Activated CD4-positive, alpha-beta T cell treated with anti-CD3 and anti-CD28 coated beads for 1 hour (primary cell): ENCODE results near the gene BBS10.
"Not testable (repeated sequence)": the region's sequence is repeated elsewhere in the genome, so short reads cannot be mapped to it uniquely, and the experiment has no call there.

Source experiments
- DNase-seq: peaks from one replicate; pipeline ENCODE4 v3.0.0-alpha.2; 2020

Gene BBS10

DNA sequence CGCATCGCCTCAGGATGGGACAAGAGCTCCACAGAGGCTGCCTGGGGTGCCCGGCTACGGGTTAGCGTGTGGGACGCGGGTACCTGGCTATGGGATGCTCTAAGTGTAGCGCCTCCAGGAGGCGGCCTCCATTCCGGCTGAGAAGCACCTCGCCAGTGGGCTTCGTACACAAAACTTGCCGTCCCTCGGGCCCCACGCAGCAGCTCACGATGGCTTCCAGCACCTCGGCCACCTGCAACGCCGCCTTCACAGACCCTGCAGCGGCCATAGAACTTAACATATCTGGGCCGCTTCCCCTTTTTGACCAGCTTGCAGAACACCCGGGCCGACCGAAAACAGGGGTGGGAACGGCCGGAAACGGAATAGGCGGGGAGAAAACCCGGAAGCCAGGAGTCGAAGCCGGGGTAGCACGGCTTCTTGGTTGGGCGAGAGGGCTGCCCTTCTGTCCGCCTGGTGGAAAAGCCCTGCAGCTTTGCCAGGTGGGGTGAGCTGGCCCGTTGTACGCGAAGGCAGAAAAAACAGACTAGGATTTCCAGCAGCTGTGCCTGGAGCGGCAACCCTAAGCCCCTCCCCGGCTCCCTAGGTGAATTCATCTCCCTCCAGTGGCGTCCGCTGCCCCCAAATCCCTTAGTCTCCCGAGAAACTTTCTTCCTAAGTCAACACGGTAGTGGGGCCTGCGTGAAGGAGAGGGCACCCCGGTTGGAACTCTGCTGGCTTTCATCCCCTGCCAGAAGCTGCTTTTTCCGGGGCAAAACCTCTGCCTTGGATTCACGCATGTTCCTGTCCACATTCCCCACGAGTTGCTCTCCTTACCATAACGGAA lies at the start of gene BBS10:
Gene BBS10, minus strand, starts transcription at position 337 of the 823 bp plus-strand sequence. Its CDS starts 57 bp downstream, at position 280.
- peak; percentile 71 for DNase-seq

DNA sequence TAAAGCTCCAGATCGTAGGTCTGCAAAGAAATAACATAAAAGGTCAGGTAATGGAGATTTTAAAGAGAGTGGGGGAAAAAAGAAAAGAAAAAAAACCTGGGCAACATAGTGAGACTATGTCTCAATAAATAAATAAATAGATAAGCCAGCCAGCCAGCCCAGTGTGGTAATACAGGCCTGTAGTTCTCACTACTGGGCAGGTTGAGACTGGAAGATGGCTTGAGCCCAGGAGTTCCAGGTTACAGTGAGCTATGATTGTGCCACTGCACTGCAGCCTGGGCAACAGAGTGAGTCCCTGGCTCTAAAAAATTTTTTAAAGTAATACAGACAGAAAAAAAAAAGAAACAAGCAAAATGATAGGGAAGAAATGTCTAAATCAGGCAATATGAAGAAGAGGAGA lies 43.2 kb upstream of the BBS10 start:
- no peak for DNase-seq

DNA sequence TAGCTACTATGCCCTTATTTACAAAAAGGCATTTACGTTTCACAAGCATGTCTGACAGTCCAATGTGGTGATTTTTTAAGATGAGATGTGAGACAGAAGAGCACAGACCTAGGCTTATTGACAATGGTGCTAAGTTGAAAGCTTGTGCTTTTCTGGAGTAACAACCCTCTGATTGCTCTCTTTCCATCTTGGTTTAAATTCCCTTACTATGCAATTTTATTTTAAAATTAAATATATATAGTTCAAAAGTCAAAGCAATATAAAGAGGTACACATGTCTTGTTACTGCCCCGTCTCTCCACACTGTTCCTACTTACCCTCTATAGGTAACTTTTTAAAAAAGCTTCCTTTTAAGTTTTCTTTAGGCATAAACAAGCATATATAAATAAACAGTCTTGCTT lies 39.4 kb upstream of the BBS10 start:
- no peak for DNase-seq

DNA sequence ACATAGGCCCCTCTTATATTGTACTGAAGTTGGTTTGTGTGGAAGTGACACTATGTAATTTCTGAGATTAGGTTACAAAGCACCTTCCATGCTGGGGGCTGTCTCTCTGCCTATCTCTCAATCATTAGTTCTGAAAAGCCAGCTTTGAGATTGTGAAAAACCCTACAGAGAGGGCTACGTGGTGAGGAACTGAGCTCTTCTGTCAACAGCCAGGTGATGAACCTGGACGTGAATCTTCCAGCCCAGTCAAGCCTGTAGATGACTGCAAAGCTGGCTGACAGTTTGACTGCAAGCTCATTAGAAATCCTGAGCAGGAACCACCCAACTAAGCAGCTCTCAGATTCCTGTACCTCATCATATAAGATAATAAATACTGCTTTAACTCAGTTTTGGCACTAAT lies 36.3 kb upstream of the BBS10 start:
- DNase-seq: no peak

DNA sequence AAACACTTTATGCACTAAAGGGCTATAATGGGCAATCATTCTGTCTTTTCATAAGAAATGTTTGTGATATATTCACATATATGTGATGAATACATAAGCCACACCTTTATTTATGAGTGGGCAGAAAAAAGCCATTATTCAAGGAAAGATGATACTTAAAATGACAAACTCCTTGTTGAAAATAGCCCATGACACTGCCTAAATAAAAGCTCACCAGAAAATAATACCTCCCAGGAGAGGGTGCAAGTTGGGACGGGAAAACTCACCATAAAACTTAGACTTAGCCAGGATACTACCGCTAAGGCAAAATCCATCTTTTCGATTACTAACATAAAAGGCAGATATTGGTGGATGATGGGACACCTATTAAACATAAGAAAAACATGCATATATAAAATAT lies 35.8 kb upstream of the BBS10 start:
- DNase-seq: no peak

DNA sequence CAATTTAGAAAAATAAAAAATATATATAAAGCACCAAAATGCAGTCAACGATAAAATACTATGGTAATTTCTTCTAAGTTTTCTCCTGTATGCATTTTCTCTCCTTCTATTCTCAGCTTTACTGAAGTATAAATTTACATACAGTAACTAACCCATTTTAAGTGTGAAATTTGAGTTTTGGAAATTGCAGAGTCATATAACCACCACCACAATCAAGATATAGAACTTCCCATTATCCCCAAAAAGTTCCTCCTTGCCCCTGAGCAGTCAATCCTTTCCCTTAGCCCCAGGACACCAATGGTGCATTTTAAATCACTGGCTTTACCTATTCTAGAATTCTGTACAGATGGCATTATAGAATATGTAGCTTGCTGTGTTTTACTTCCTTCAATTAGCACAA lies 31.0 kb upstream of the BBS10 start:
- no peak for DNase-seq

DNA sequence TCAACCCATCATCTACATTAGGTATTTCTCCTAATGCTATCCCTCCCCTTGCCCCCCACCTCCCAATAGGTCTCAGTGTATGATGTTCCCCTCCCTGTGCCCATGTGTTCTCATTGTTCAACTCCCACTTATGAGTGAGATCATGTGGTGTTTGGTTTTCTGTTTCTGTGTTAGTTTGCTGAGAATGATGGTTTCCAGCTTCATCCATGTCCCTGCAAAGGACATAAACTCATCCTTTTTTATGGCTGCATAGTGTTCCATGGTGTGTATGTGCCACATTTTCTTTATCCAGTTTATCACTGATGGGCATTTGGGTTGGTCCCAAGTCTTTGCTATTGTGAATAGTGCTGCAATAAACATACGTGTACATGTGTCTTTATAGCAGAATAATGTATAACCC lies 28.7 kb upstream of the BBS10 start:
- DNase-seq: not testable (repeated sequence)

DNA sequence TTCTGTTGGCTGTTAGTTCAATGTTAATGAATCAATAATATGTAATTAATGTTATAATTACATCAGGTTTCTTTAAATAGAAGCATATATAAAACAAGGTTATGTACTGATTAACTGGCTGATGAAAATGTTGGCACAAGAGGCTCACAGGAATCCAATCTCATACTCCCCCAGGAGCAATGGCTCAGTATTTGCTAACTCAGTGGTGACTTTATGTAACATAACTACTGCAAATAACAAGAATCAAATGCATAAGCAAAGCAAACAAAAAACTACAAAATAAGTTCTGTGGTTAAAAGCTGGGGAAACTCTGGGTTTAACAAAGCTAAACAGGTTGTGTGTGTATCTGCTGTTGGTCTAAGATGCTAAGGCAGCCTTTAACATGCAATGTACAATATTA lies 27.7 kb upstream of the BBS10 start:
- DNase-seq: no peak

DNA sequence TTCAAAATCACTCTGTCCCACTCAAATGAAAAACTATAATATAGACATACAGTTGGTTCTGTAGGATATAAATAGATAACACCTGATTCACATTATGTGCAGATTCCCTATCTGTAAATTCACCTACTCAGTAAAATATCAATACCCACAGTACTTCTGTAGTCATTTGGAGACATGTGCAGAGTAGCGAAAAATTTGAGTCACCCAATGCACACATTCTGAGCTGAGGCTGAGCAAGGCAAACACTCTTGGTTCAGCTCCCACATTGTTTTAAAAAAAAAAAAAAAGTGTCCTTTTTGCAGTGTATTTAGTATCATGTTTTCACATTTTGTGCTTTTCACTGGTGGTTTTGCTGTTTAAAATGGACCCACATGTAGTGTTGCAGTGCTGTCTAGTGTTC lies 27.3 kb upstream of the BBS10 start:
- DNase-seq: no peak

DNA sequence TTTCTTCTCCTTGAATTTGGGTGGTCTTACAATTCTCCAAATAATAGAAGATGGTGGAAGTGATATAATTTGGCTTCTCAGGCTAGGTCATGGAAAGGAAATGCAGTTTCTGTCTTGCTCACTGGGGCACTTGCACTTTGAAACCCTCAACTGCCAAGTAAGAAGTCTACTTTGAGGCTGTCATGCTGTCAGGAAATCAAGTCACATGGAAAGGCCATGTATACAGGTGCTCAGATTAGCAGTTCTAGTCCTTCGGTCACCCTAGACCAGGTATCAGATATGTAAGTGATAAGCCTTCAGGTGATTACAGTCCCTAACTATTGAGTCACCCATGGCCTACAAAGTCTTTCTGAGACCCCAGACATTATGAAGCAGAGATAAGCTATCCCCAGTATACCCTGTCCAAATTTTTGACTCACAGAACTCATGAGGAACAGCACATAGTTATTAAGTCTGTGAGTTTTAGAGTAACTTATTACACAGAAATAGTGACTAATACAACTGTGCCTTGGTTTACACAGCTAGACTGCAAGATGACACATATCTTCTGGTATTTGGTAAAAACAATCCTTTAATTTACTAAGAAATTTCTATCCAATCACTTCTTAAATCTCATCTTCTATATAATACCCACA lies 26.3 kb upstream of the BBS10 start:
- DNase-seq: no peak

DNA sequence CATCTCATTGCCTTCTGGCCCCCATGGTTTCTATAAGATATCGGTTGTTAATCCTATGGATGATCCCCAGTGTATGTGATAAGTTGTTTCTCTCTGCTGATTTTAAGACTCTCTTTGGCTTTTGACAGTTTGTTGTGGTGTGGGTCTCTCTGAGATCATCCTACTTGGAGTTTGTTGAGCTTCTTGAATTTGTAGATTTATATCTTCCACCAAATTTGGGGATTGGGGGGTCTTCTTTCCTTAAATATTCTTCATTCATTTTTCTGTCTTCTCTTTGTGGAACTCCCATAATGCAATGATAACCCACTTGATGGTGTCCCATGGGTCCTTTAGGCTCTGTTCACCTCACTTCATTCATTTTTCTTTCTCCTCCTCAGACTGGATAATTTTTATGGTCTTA lies 20.0 kb upstream of the BBS10 start:
- no peak for DNase-seq

DNA sequence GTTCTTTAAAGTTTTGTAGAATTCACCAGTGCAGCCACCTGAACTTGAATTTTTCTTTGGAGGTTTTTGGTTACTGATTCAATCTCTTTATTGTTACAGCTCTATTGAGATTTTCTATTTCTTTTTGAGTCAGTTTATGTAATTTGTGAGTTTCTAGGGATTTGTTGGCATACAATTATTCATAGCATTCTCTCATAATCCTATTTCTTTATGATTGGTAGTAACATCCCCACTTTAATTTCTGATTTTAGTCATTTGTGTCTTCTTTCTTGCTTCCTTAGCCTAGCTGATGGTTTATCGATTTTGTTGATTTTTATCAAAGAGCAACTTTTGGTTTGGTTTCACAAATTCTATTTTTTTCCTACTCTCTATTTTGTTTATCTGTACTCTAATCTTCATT lies 17.9 kb upstream of the BBS10 start:
- DNase-seq: no peak

DNA sequence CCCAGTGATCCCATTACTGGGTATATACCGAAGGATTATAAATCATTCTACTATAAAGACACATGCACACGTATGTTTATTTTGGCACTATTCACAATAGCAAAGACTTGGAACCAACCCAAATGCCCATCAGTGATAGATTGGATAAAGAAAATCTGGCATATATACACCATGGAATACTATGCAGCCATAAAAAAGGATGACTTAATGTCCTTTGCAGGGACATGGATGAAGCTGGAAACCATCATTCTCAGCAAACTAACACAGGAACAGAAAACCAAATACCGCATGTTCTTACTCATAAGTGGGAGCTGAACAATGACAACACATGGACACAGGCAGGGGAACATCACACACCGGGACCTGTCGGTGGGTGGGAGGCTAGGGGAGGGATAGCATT lies 15.9 kb upstream of the BBS10 start:
- DNase-seq: not testable (repeated sequence)

DNA sequence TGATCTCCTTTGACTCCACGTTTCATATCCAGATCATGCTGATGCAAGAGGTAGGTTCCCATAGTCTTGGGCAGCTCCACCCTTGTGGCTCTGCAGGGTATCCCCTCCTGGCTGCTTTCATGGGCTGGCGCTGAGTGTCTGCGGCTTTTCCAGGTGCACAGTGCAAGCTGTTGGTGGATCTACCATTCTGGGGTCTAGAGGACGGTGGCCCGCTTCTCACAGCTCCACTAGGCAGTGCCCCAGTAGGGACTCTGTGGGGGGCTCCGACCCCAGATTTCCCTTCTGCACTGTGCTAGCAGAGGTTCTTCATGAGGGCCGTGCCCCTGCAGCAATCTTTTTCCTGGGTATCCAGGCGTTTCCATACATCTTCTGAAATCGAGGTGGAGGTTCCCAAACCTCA lies 12.1 kb upstream of the BBS10 start:
- no peak for DNase-seq

DNA sequence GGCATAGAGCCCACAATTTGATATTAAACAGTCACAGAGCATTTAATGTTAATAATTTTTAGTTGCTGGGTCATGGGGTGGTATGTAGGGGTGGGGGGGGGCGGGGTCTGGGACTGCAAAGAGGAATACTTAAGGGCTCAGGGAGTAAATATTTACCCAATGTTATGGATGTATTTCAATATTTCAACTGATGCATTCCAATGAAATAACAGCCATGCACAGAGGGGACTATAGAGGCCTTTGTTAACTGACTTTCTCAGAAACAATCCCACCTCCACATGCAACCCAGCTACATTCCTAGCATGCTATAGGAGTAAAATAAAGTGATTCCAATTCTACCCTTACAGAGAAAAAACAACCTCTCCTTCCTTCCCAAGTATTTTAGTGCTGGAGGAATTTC lies 7.9 kb upstream of the BBS10 start:
- DNase-seq: no peak

DNA sequence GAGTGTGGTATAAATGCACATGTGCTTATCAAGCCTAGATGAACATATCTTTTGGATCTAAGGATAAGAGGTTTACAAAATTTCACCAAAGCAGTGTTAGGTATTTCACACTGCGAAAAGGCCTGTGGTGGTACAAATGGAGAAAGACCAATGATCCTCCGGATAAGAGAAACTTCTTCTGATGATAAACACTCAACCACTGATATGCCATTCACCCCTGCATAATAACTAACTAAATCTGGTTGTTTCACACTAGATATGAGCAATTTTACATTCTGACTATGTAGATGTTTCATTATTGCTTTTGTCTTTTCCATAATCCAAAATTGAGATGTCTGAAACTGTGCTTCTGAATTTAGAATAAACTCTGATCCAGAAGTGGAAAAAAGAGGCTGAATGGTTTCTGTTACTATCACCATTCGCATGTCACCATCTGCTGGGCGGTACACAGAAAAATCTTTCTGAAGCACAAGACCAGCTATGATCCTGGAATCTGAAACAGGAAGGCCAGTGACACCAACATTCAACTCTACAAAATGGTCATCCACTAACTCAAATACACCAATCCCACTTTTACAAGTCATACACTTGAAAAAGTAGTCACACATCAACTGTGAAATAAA lies 1.3 kb downstream of the BBS10 start:
- DNase-seq: no peak

DNA sequence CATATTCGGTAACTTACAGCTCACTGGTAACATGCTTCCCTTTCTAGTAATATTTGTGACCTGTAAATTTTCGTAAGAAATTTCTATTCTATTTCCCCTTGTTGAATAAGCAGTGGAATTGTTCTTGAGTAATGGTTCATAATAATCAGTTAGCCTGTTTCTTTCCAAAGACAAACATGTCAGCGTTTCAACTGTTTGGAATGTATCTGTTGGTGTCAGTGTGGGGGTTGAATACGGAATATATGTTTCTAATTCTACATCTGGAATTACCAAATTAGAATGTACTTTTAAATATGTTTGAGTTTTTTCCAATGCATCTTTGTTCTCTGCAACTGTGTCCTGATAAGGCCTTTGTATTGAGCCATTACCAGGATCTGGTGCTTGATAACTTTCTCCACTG lies 2.0 kb downstream of the BBS10 start:
- DNase-seq: no peak

DNA sequence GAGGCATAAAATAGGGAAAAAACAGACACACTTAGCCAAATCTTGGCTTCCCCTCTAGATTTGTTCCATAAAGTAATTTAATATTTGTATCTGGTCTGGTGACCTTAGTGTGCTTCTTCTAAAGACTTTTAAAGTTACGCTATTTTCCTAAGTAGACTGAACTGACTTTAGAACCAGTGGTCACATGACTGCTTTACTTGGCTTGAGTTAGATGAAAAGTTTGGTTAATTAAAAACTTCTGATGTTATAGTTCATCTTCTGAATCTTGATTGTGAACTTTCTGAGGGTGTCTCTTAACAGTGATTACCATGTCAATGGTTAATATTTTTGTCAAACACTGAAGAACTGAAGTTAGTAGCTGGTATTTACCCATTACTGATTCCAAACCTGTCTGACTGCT lies 2.6 kb downstream of the BBS10 start:
- DNase-seq: no peak

DNA sequence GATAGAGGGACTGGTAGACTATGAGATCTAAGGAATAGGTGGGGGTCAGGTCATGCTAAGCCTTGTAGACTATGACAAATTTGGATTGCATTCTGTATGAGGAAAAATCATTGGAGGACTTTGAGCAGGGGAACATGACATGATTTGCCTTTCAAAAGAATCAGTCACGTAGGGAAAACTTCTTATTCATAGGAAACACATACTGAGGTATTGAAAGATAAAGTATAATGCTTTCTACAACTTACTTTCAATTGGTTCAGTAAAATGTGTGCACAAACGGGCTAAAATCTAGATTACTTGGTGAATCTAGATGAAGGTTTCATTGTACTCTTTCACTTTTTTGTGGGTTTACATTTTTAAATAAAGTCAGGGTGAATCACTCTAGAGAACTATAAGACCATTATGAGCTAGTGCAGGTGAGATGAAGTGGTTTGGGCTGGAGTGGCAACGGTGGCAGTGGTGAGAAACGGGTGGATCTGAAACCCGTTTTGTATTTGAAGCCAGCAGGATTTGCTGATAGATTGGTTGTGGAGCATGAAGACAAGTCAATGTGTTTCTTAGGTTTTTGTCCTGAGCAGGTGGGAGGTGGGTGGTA lies 6.7 kb downstream of the BBS10 start:
- no peak for DNase-seq

DNA sequence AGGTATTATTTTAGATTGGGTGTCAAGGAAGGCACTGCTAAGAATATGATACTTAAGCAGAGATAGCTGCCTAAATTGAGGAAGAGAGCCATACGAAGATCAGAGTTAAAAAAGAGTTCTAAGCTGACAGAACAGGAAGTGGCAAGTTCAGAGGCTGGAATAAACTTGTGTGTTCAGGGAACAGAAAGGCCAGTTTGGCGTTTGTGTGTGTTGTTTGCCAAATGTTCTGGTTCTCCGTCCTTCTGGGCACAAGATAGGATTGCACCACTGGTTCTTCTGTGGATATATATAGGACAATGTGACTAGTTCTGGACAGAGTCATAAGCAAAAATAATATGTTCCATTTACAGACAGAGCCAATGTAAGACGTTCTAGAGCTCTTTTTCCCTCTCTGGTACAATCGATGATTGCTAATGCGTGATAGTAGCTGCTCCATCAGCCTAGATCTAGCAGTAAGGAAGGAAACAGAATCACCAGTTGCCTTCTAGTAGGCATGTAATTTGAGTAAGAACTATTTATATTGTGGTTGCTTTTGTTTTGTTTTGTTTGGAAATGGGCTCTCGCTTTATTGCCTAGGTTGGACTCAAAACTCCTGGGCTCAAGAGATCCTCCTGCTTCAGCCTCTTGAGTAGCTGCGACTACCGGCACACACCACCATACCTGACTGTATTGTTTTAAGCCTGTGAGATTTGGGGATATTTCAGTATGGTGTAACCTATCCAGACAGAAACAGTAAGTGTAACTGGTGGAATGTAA lies 7.4 kb downstream of the BBS10 start:
- no peak for DNase-seq

DNA sequence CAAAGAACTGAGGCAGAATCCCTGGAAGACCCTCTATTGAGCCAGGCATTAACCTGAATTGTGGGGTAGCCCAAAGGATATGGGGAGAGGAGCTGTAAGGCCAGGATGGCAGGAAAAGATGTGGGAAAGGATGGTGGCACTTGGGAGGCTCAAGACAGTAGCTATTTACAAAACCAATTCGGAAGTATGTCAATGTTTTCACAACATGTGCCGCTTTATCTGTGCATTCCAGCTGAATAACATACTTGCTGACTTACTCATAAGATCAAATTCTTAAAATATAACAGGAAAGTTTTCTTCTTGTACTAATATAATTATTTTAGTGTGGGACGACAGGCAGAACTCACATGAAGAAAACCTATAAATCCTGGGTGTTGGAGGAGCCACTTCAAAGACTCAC lies 10.6 kb downstream of the BBS10 start:
- no peak for DNase-seq

DNA sequence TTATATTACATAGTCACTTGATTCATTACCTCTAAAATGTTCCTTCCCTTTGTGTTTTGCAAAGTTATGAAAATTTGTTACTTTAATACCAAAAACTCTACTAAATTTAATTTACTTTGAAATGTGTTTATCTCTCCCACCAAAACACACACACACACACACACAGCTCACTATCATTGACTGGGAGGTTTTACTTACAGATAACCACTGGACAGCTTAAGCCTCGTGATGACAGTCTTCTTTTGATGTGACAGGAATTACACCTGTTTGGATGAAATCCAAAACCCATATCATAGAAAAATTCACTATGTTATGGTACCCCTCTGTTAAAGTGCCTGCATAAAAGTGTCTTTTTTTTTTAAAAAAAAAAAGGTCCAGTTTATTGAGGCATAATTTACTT lies 15.6 kb downstream of the BBS10 start:
- no peak for DNase-seq

DNA sequence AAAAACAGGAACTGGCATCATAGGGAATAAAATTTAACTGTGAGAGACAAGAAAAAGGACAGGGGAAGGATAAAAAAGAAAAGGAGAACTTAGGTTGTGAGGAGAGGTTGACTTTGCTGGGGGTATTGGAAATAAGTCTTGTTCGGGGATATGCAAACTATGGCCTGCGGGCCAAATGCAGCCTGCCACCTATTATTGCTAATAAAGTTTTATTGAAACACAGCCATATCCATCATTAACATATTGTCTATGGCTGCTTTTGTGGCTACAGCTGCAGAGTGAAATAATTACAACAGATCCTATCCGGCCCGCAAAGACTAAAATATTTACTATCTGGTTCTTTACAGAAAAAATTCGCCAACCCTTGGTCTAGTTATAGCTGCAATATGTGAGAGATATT lies 18.6 kb downstream of the BBS10 start:
- no peak for DNase-seq
